Kidney (tissue), 14 donors: ENCODE data around the gene GPATCH4. TPM values are rescaled to one million over a fixed set of nuclear protein-coding genes. Genes with fewer than 3 reads are reported as not detected.

Experiments
- DNase-seq, 5 donors: peaks; one replicate each; pipeline ENCODE4 v3.0.0-alpha.2; 2013 to 2020
- FAIRE-seq: peaks from 2 replicates; lab custom pipeline; 2012; peaks lifted over from hg19 to GRCh38; lab: Jason Lieb, UNC
- H3K27ac ChIP-seq, 2 donors: one replicate each; pipeline ENCODE4 v1.7.0; 2013; ENCODE audit warnings: low read depth in 2 of 2, low read length in 2 of 2, inconsistent platforms in 1 of 2
- H3K27me3 ChIP-seq: one replicate; pipeline ENCODE4 v1.7.1; 2013; ENCODE audit warnings: low read length, inconsistent platforms; ENCODE audit not compliant: control insufficient read depth, insufficient read depth
- H3K36me3 ChIP-seq, 3 donors: one replicate each; pipeline versions ENCODE4 v1.7.0 to v1.7.1; 2013; ENCODE audit warnings: low read length in 3 of 3, control low read depth in 1 of 3, inconsistent platforms in 1 of 3; ENCODE audit not compliant: insufficient read depth in 3 of 3, control insufficient read depth in 2 of 3
- H3K4me1 ChIP-seq, 3 donors: one replicate each; pipeline versions ENCODE4 v1.7.0 to v1.7.1; 2013; ENCODE audit warnings: low read length in 3 of 3, inconsistent platforms in 1 of 3, low read depth in 1 of 3; ENCODE audit not compliant: control insufficient read depth in 2 of 3, insufficient read depth in 2 of 3
- H3K4me3 ChIP-seq, 3 donors: one replicate each; pipeline versions ENCODE4 v1.7.0 to v1.8.1; 2013; ENCODE audit warnings: low read length in 3 of 3, control low read depth in 1 of 3, inconsistent platforms in 1 of 3
- H3K9ac ChIP-seq, 3 donors: one replicate each; pipeline versions ENCODE4 v1.7.0 to v1.7.1; 2013; ENCODE audit warnings: low read length in 3 of 3, control low read depth in 1 of 3, inconsistent platforms in 1 of 3
- H3K9me3 ChIP-seq, 3 donors: one replicate each; pipeline versions ENCODE4 v1.7.0 to v1.7.1; 2013; ENCODE audit warnings: low read length in 3 of 3, control low read depth in 1 of 3, inconsistent platforms in 1 of 3; ENCODE audit not compliant: control insufficient read depth in 2 of 3, insufficient read depth in 1 of 3
- CTCF ChIP-seq: IDR thresholded peaks from 3 replicates; pipeline ENCODE4 v1.5.1; 2012; ENCODE audit warnings: mild to moderate bottlenecking, moderate library complexity, borderline replicate concordance; ENCODE audit not compliant: insufficient read depth; ENCODE audit errors: extremely low read depth
- intact Hi-C: fragments of 100-400 bp; cut with DNase I; formaldehyde crosslinking; loops from one replicate; pipeline ENCODE4 v1.11.1; 2022
- polyA plus RNA-seq: library from polyadenylated mRNA; stranded (reverse); fragments of 350-450 nt; fragmentation: Illumina TruSeq; extraction: RNeasy Lipid Tissue Mini Kit (QIAGEN cat#74804); gene quantifications from one replicate; pipeline ENCODE4 v1.2.3, GENCODE V29; 2014; ENCODE audit warnings: low read depth, low replicate concordance; ENCODE audit not compliant: insufficient read depth
- total RNA-seq: library from RNA; stranded (reverse); fragmentation: NEBNext Ultra II Directional; extraction: Animal tissue kit (Norgen Biotek cat#: 25700); gene quantifications from one replicate; pipeline ENCODE4 v1.2.1, GENCODE V29; 2021
- donor health status: control.
- donor health status: control.
- donor health status: control.
- donor health status: control.
- donor health status: control.
- donor health status: DM: yes; HTN: yes; CAD: no.
- donor health status: Normal renal cell carcinoma (clear cell type).

GPATCH4 gene
- total and polyA plus RNA-seq, 2 donors from 2014 or later = 24.0 to 26.2 TPM

- peak overlapping the region in 1 of 3 donors; percentile 29 for H3K4me3 ChIP-seq
- H3K9ac ChIP-seq = no peak overlapping the region
- intact Hi-C loops = no loop called here
- peak; percentile 74 to 88 (median 78) for DNase-seq
- H3K9me3 ChIP-seq = no peaks in the 10 kb centered on the region
- H3K36me3 ChIP-seq = no peaks in the 10 kb centered on the region
- H3K27me3 ChIP-seq = peaks cover 12% of the 10 kb centered on the region
- peak; percentile 12 for TF ChIP-seq CTCF
- FAIRE-seq = no peak
- H3K4me1 ChIP-seq = peaks cover 0 to 15% (median 0%) of the 10 kb centered on the region in 3 donors
- H3K27ac ChIP-seq = no peak overlapping the region
Observed at GRCh38 chr1:156623946-156624813, 22.9 kb upstream of the GPATCH4 start.

GRCh38 chr1:156622581-156623297 lies 21.5 kb upstream of the GPATCH4 start:
- no peak overlapping the region for H3K27ac ChIP-seq
- DNase-seq (no peak), FAIRE-seq (no peak)
- no peak overlapping the region for H3K4me3 ChIP-seq
- H3K27me3 ChIP-seq = peaks cover 12% of the 10 kb centered on the region
- no peak overlapping the region for H3K9ac ChIP-seq
- intact Hi-C loops = no loop called here
- no peak for TF ChIP-seq CTCF
- no peaks in the 10 kb centered on the region for H3K36me3 ChIP-seq
- peaks cover 0 to 15% (median 0%) of the 10 kb centered on the region in 3 donors for H3K4me1 ChIP-seq
- no peaks in the 10 kb centered on the region for H3K9me3 ChIP-seq

- peaks cover 3% of the 10 kb centered on the region for H3K27me3 ChIP-seq
- DNase-seq = no peak
- FAIRE-seq = no peak
Observed at GRCh38 chr1:156619582-156619955, 18.3 kb upstream of the GPATCH4 start.

More at GRCh38 chr1:156619582-156619955, 18.3 kb upstream of the GPATCH4 start:
- Histone ChIP-seq H3K36me3 (no peaks in the 10 kb centered on the region), H3K4me3 (no peak overlapping the region), H3K9ac (no peak overlapping the region), H3K27ac (no peak overlapping the region), H3K9me3 (no peaks in the 10 kb centered on the region), H3K4me1 (peaks cover 0 to 12% (median 0%) of the 10 kb centered on the region in 3 donors)
- intact Hi-C loops = no loop called here
- no peak for TF ChIP-seq CTCF
